Upper lobe of left lung (tissue), 4 donors: ENCODE measurements around the gene LMF2.

Experiments used
- CTCF ChIP-seq, 6 experiments: fragments of 450-650 bp in 4 of 6; fragments of 200-600 bp in 2 of 6; sonication (generic) in 2 of 6; IDR thresholded peaks; one replicate each; pipeline ENCODE4 v1.5.1; 2016 to 2019; ENCODE audit warnings: antibody characterized with exemption in 6 of 6
- POLR2A ChIP-seq, 4 donors: fragments of 450-650 bp; IDR thresholded peaks; one replicate each; pipeline ENCODE4 v1.5.1; 2016 to 2017; ENCODE audit warnings: antibody characterized with exemption in 4 of 4, mild to moderate bottlenecking in 2 of 4
- POLR2AphosphoS5 ChIP-seq, 2 donors: sonication (generic); formaldehyde crosslinking; IDR thresholded peaks; one replicate each; pipeline ENCODE4 v1.5.1; 2017; ENCODE audit warnings: antibody characterized with exemption in 2 of 2

GRCh38 chr22:50502628-50503474, 4.7 kb downstream of the LMF2 start:
- TF ChIP-seq CTCF (IDR thresholded peaks at IDR 0.05), result no peak
- no peak for TF ChIP-seq POLR2A (IDR thresholded peaks at IDR 0.05)
- TF ChIP-seq POLR2AphosphoS5 (IDR thresholded peaks at IDR 0.05), result no peak
